Activated CD4-positive, alpha-beta T cell treated with anti-CD3 and anti-CD28 coated beads, Interleukin-2, amount 50 U/mL, for 16 hours (primary cell): ENCODE measurements around the gene MFSD6.
"Not testable (repeated sequence)": the region's sequence is repeated elsewhere in the genome, so short reads cannot be mapped to it uniquely, and the experiment has no call there.

Source experiments
- DNase-seq: peaks from one replicate; pipeline ENCODE4 v3.0.0-alpha.2; 2020

Gene MFSD6

DNA sequence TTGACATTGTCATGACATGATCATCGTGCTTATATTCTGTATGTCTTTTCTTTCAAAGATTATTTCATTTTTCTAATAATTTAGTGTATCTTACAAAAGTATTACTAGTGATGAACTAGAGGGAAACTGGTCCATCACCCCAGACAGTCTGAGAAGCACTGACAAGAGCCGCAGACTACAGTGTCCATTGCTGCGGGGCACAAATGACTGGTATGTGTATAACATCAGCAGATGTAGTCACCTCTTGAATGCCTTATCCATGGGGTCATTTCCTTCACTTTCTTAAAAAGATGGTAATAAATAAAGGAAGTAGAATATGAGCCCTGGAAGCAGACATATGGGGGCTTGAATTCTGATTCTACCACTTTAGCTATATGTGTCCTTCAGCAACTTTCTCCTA, 96.8 kb downstream of the MFSD6 start:
- DNase-seq = no peak

DNA sequence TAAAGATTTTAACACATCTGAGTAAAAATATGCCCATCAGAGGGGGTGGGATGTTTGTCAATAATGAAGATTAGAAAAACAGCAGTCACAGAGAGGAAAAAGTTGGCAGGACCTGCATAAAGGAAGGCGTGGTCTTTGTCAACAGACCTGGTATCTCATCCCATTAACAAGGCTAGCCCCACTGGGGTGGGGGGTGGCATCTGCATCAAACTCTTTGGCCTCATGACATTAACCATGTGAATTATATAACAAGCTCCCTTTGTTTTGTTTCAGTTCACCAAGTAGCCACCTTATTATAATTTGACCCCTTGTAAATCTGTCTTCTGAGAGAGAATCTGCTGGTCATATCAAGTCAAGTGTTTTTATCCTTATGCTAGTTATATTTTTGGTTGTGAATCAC, 97.5 kb downstream of the MFSD6 start:
- DNase-seq = no peak

DNA sequence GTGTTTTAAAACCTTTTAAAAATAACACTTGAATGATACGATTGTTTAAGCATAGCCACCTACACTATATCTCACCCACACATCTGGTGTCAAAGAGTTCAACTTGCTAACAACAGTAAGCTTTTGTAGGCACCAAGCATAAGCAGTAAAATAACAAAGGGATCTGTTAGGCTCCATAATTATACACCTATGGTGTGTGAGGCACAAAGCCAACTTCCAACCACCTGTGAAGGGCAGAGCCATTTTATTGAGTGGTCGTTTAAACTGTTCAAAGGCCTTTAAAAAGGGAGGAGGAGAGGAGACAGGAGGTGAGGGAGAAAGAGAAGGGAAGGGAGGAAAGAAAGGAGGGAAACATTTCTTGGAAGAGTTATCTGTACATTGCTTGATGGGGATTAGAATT, 98.5 kb downstream of the MFSD6 start:
- no peak for DNase-seq

DNA sequence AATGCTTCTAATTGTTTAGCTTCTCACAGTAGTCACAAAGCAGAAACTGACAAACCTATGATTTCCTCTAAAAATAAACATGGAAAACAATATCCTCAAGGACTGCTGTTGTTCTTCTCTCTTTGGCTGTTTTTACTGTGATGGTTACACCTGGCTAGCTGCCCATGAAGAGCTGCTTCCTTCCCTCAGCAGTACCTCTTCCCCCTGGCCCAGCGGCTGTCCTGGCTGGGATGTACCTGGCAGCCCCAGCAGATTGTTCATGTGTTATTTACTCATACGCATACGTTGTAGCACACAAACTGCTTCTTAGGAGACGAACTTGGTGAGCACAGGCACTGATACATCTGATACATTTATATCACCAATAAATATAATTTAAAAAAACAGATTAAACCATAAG, 99.0 kb downstream of the MFSD6 start:
- no peak for DNase-seq

GRCh38 chr2:190509895-190510294, 101.7 kb downstream of the MFSD6 start:
- not testable (repeated sequence) for DNase-seq

DNA sequence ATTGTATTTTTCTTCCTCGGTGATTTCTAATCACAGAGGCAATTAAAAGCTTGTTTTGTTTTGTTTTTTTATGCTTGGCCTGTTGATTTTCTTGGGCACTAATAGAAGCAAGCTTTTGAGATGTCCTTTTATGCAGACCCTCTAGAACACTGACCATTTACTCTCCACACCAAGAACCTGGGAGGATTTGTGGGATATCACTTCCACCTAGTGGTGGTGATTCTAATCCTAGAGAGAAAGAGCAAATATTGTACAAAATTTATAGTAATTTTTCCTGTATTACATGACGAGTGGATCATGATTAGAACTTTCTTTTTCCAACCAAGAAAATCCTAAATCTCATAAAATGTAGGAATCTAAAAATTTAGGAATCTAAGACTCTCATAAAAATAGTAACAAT, 102.9 kb downstream of the MFSD6 start:
- no peak for DNase-seq

DNA sequence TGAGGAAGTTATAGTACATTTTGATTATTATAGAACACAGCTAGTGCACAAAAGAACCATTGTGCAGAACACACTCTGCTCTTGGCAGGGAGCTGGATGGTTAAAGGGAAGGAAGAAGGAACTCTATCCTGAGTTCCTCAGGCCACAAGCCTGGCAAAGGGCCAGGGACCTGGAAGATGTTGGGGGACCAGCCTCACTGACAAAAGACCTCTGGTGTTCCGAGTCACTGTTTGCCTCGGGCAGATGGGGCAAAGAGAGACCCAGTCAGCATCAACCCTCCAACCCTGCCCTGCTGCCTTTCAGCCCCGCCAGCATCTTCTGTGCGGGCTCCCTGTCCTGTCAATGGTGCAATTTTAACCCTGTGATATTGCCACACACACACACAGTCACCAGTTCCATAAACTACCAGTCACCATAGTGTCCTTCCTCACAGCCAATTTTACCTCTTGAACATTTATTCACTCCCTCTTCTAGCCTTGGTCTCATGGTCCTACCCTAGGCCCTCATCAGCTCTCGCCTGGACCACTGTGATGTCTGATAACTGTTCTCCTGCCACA, 104.5 kb downstream of the MFSD6 start:
- DNase-seq = no peak

- no peak for DNase-seq
These were observed 105.7 kb downstream of the MFSD6 start for GRCh38 chr2:190513877-190514276.

- DNase-seq = no peak
These were observed 106.5 kb downstream of the MFSD6 start for GRCh38 chr2:190514676-190515075.

GRCh38 chr2:190515687-190516086, 107.5 kb downstream of the MFSD6 start:
- DNase-seq = peak; percentile 45

DNA sequence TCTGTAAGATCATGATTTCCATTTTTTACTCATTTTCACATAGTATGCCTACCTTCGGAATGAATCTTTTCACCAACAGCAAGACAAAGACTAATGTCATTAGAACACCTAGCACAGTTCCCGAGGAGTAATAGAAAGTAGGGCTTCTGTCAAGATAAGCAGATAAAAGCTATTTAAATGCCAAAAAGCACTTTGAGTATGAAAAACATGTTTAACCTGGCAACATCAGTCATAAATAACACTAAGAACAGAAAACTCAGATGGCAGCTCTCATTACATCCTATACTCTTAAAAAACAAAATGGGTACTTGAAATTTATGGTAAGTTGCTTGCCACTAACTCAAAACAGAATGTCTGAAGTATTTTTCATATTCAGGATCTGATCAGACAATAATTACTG, 109.3 kb downstream of the MFSD6 start:
- DNase-seq = no peak

DNA sequence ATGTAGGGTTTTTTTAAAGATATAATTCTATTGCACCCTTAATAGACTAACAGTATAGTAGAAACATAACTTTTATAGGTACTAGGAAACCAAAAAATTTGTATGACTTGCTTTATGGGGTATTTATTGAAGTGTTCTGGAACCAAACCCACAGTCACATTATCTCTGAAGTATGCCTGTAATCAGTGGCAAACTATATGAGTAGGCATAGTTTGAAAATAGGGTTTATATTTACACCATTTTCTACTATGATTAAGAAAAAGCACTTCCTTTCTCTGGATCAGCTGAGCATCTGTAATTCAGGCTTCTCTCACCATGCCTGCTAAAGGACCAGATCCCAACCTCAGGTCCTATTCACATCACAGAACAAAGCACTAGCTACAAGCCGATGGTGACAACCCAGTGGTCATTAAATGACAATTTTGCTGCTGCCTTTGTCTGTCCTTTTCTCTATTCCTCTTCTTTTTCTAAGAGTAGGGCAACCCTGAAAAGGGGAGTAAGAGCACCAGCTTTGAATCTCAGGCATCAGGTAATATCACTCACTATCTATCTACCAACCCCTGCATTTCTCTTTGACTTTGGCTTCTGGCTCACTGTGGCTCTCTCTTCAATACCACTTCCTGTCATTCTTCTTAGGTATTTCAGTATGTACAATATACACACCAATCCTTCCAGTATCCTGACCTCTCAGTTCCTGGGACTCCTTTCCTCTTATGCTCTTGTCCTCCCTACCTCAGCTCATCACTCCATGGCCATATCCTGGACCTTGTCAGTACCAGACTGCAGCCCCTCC, 112.0 kb downstream of the MFSD6 start:
- DNase-seq = no peak

DNA sequence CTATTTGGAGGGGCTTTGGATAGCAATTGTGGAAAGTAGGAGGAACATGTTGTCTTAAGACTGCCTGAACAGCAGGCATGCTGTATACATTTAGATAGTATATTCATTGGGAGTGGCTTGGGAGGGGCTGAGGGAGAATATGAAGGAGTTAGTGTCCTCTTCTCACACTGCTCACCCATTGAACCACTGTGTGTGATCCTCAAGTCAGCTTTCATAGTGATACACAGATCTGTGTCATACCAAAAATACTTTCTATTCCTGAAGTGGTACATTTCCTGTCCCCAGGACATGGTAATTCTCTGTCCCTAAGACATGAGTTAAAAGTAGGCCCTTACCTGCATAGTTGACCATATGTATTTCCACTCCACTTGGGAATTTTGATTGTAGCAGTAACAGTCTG, 116.8 kb downstream of the MFSD6 start:
- no peak for DNase-seq

DNA sequence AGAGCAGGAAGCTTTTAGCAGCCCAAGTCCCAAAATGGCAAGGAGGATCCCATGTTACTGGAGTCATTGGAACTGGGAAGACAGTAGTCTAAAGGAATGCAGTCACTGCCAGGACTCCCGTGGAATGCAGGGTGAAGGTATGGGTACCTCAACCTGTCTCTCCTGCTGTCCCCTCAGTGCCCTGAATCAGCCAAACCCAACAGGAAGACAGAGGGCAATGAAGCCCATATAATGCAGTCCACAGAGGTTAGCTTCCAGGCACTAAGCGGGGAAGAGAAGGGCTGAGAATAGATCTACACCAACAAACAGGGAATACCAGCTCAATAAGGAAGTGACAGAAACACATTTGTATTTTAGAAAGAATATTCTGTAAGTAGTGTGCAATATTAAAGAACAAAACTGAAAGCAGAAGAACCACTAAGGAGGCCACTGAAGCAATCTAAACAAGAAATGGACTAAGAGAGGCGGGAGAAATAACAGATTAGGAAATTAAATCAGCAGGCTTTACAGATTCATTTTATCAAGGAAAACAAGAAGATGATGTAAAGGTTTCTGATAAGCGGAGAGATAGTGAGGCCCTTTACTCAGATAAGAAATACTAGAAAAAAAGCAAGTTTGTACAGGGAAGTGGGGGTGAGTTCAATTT, 118.1 kb downstream of the MFSD6 start:
- no peak for DNase-seq

DNA sequence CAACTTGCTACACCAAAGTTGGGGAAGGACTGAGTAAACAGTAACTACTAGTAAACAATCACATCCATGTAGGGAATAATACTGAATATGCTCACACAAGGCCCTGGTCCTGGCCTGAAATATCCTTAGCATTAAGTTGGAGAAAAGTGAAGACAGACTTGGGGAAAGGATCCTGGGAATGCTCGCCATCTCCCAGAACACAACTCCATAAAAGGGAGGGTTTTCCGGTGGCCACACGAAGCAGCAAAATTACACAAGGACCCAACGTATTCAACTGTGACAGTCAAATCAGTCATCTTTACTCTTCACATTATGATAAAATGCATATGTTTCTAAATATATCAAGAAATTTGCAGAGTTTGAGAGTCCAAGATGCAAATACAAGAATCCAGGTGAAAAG, 119.1 kb downstream of the MFSD6 start:
- no peak for DNase-seq

DNA sequence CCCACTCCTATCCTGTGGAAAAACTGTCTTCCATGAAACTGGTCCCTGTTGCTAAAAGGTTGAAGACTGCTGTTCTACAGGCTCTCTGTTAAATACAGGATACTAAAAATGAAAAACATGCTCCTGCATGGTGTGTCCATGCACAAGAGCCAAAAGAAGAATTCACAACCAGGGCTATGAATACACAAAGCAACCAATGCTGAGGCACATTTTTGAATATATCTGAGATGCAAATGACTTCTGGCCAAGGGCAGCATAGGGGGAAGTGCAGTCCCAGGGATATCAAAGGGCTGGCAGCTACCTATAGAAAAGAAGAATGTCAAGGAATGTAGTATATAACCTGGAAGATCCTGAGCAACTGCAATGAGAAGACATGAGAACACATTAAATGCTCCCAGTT, 119.8 kb downstream of the MFSD6 start:
- no peak for DNase-seq

GRCh38 chr2:190528521-190529001, 120.4 kb downstream of the MFSD6 start:
- no peak for DNase-seq

GRCh38 chr2:190529486-190530247, 121.5 kb downstream of the MFSD6 start:
- no peak for DNase-seq

GRCh38 chr2:190530248-190530900, 122.2 kb downstream of the MFSD6 start:
- no peak for DNase-seq

- DNase-seq = no peak
These were observed 124.4 kb downstream of the MFSD6 start for GRCh38 chr2:190532581-190532980.

GRCh38 chr2:190533175-190533967, 125.2 kb downstream of the MFSD6 start:
- DNase-seq = peak; percentile 28

GRCh38 chr2:190533968-190534309, 125.8 kb downstream of the MFSD6 start:
- DNase-seq = peak; percentile 61
